Testis (tissue), 5 donors: ENCODE measurements around the gene ALDH9A1. TPM values are rescaled to one million over a fixed set of nuclear protein-coding genes. Genes with fewer than 3 reads are reported as not detected.
"Not testable (repeated sequence)": the region's sequence is repeated elsewhere in the genome, so short reads cannot be mapped to it uniquely, and the experiment has no call there.

Experiments
- DNase-seq: peaks from one replicate; pipeline ENCODE4 v3.0.0-alpha.2; 2019
- H3K27ac ChIP-seq, 2 donors: fragments of 200-600 bp; sonication (generic); one replicate each; pipeline ENCODE4 v1.5.1; 2019
- H3K27me3 ChIP-seq: fragments of 200-600 bp; sonication (generic); one replicate; pipeline ENCODE4 v1.5.1; 2019
- H3K36me3 ChIP-seq: fragments of 200-600 bp; sonication (generic); one replicate; pipeline ENCODE4 v1.5.1; 2017; ENCODE audit warnings: low read depth; ENCODE audit errors: missing control alignments
- H3K4me1 ChIP-seq: fragments of 200-600 bp; sonication (generic); one replicate; pipeline ENCODE4 v1.5.1; 2019
- H3K4me3 ChIP-seq, 2 donors: fragments of 200-600 bp; sonication (generic); one replicate each; pipeline ENCODE4 v1.5.1; 2017 to 2019
- H3K9me3 ChIP-seq: fragments of 200-600 bp; sonication (generic); one replicate; pipeline ENCODE4 v1.5.1; 2017
- POLR2A ChIP-seq: fragments of 450-650 bp; IDR thresholded peaks from one replicate; pipeline ENCODE4 v1.6.1; 2017; ENCODE audit warnings: antibody characterized with exemption, mild to moderate bottlenecking, moderate library complexity
- WGBS, 2 donors: methylation state at CpG; one replicate each; pipeline ENCODE4 v1.1.5; 2018; 5-methylcytosine and 5-hydroxymethylcytosine counted together
- intact Hi-C: fragments of 100-400 bp; cut with DNase I; formaldehyde crosslinking; loops from one replicate; pipeline ENCODE4 v1.15.1; 2023; ENCODE audit warnings: low total_unique reads
- long read RNA-seq, 2 donors: transcript quantifications; one replicate each; lab custom pipeline, GENCODE V29; 2026
- polyA plus RNA-seq: library from polyadenylated mRNA; stranded (reverse); fragments of 350-450 nt; fragmentation: Illumina TruSeq; extraction: RNeasy Lipid Tissue Mini Kit (QIAGEN cat#74804); gene quantifications from one replicate; pipeline ENCODE4 v1.2.3, GENCODE V29; 2014; ENCODE audit warnings: low read depth, low replicate concordance; ENCODE audit not compliant: insufficient read depth
- total RNA-seq, 2 donors: library from RNA; depleted of rRNA; stranded (reverse); fragments of >200 nt; gene quantifications; one replicate each; pipeline ENCODE4 v1.2.3, GENCODE V29; 2016
- TF ChIP-seq, protein P1 (sequence below), 3 experiments: fragments of 450-650 bp in 2 of 3; fragments of 200-600 bp in 1 of 3; sonication (generic) in 1 of 3; IDR thresholded peaks; one replicate each; pipeline ENCODE4 v1.5.1; 2016 to 2019; ENCODE audit warnings: antibody characterized with exemption in 3 of 3, mild to moderate bottlenecking in 2 of 3, moderate library complexity in 1 of 3

The ALDH9A1 gene
- total RNA-seq (100 to 1,000 TPM; 188 to 201 TPM), polyA plus RNA-seq (144 TPM)
- long read RNA-seq, donor 1, transcript ALDH9A1-203 (2 exons, 559 nt), result major isoform, 111 of 173 reads
- long read RNA-seq, donor 1, transcript ALDH9A1-201 (11 exons, 2,696 nt), result minor isoform, 57 of 173 reads
- long read RNA-seq, donor 1, partial matches to known transcripts, result 5 of 173 reads
- long read RNA-seq, donor 1, other reads (novel, unspliced or antisense), result 0 of 173 reads
- long read RNA-seq, donor 2, transcript ALDH9A1-201 (11 exons, 2,696 nt), result major isoform, 54 of 94 reads
- long read RNA-seq, donor 2, transcript ALDH9A1-203 (2 exons, 559 nt), result minor isoform, 40 of 94 reads
- long read RNA-seq, donor 2, partial matches to known transcripts, result 0 of 94 reads
- long read RNA-seq, donor 2, other reads (novel, unspliced or antisense), result 0 of 94 reads

GRCh38 chr1:165697881-165698760 lies at the start of gene ALDH9A1:
Gene ALDH9A1 (minus strand): TSS chr1:165698562. CDS start chr1:165698558, 4 bp downstream.
- no peaks in the 10 kb centered on the region for H3K36me3 ChIP-seq
- WGBS, 2 donors, result 1% methylated on average over 24 to 59 of the region's 65 CpGs
- peak within 1 kb of the TSS; percentile 92 to 94 for H3K27ac ChIP-seq
- peak; percentile 92 for DNase-seq
- peak within 1 kb of the TSS; percentile 75 to 88 for H3K4me3 ChIP-seq
- no peaks in the 10 kb centered on the region for H3K27me3 ChIP-seq
- peaks cover 9% of the 10 kb centered on the region for H3K4me1 ChIP-seq
- H3K9me3 ChIP-seq, result no peaks in the 10 kb centered on the region
- intact Hi-C loops, result no loop called here
- TF ChIP-seq POLR2A, result peak; percentile 72
- TF ChIP-seq, protein P1, sequence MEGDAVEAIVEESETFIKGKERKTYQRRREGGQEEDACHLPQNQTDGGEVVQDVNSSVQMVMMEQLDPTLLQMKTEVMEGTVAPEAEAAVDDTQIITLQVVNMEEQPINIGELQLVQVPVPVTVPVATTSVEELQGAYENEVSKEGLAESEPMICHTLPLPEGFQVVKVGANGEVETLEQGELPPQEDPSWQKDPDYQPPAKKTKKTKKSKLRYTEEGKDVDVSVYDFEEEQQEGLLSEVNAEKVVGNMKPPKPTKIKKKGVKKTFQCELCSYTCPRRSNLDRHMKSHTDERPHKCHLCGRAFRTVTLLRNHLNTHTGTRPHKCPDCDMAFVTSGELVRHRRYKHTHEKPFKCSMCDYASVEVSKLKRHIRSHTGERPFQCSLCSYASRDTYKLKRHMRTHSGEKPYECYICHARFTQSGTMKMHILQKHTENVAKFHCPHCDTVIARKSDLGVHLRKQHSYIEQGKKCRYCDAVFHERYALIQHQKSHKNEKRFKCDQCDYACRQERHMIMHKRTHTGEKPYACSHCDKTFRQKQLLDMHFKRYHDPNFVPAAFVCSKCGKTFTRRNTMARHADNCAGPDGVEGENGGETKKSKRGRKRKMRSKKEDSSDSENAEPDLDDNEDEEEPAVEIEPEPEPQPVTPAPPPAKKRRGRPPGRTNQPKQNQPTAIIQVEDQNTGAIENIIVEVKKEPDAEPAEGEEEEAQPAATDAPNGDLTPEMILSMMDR (IDR thresholded peaks at IDR 0.05), result peak in 2 of 3 experiments; percentile 4 to 25

GRCh38 chr1:165747632-165748447 lies 49.5 kb upstream of the ALDH9A1 start:
- no peaks in the 10 kb centered on the region for H3K36me3 ChIP-seq
- H3K4me3 ChIP-seq, result no peak overlapping the region
- WGBS, 2 donors, result 90% methylated on average over 9 of the region's 9 CpGs
- H3K27ac ChIP-seq, result no peak overlapping the region
- DNase-seq, result no peak
- no peaks in the 10 kb centered on the region for H3K27me3 ChIP-seq
- TF ChIP-seq POLR2A, result no peak
- TF ChIP-seq, protein P1 (IDR thresholded peaks at IDR 0.05), result no peak
- no peaks in the 10 kb centered on the region for H3K9me3 ChIP-seq
- intact Hi-C loops, result no loop called here
- no peaks in the 10 kb centered on the region for H3K4me1 ChIP-seq

DNA sequence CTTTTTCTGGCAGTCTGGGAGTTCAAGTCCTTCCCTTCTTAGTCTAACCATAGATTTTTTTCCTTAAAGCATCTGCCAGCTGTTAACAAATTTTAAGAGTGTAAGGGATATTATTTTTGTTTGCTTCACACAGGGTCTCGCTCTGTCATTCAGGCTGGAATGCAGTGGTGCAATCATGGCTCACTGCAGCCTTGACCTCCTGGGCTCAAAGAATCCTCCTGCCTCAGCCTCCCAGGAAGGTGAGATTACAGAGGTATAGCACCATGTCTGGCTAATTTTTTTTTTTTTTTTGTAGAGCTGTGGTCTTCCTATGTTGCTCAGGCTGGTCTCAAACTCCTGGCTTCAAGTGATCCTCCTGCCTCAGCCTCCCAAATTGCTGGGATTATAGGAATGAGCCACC lies 46.6 kb upstream of the ALDH9A1 start:
- H3K27ac ChIP-seq, H3K27me3 ChIP-seq, H3K4me1 ChIP-seq, DNase-seq, H3K4me3 ChIP-seq, intact Hi-C loops, H3K36me3 ChIP-seq, H3K9me3 ChIP-seq: not testable (repeated sequence)
- 88% methylated on average over 1 of the region's 1 CpG for WGBS, 2 donors

- DNase-seq, result no peak
- Histone ChIP-seq H3K4me1 (no peaks in the 10 kb centered on the region), H3K9me3 (no peaks in the 10 kb centered on the region), H3K27me3 (no peaks in the 10 kb centered on the region), H3K27ac (no peak overlapping the region), H3K4me3 (no peak overlapping the region), H3K36me3 (no peaks in the 10 kb centered on the region)
- TF ChIP-seq POLR2A, result no peak
- TF ChIP-seq, protein P1 (IDR thresholded peaks at IDR 0.05), result no peak
- WGBS, 2 donors, result 87 to 97% methylated on average over 8 of the region's 8 CpGs
- intact Hi-C loops, result no loop called here
These were observed 43.8 kb upstream of the ALDH9A1 start for GRCh38 chr1:165742194-165742593.
